HepG2 (cell line): ENCODE measurements around the gene STK11. TPM values are rescaled to one million over a fixed set of nuclear protein-coding genes. Genes with fewer than 3 reads are reported as not detected.

Source experiments
- ADNP ChIP-seq: sonication (generic); formaldehyde crosslinking; IDR thresholded peaks from 2 replicates; pipeline ENCODE4 v1.4.0; 2020; ENCODE audit warnings: missing genetic modification reagents
- HNRNPH1 ChIP-seq: fragments of 200-400 bp; formaldehyde crosslinking; optimal IDR thresholded peaks from 2 replicates; pipeline ENCODE3; 2017; ENCODE audit warnings: mild to moderate bottlenecking, low read depth, low read length
- IKZF4 ChIP-seq: sonication (generic); formaldehyde crosslinking; IDR thresholded peaks from 2 replicates; pipeline ENCODE4 v1.5.1; 2020; ENCODE audit warnings: borderline replicate concordance, mild to moderate bottlenecking, low read depth, missing genetic modification reagents; ENCODE audit errors: not compliant biosample characterization
- KAT2B ChIP-seq: fragments of 150-350 bp; IDR thresholded peaks from 2 replicates; pipeline ENCODE4 v1.6.1; 2014; ENCODE audit warnings: low read depth, low read length, borderline replicate concordance
- KDM5A ChIP-seq: fragments of 200-600 bp; sonication (generic); IDR thresholded peaks from 2 replicates; pipeline ENCODE4 v1.7.0; 2018; ENCODE audit warnings: antibody characterized with exemption, mild to moderate bottlenecking, low read length, borderline replicate concordance
- MED1 ChIP-seq: sonication (generic); formaldehyde crosslinking; IDR thresholded peaks from 2 replicates; pipeline ENCODE4 v1.4.0; 2020; ENCODE audit warnings: missing genetic modification reagents
- NFKB2 ChIP-seq: sonication (generic); formaldehyde crosslinking; IDR thresholded peaks from 2 replicates; pipeline ENCODE4 v1.4.0; 2020; ENCODE audit warnings: missing genetic modification reagents, borderline replicate concordance
- SPEN ChIP-seq: sonication (generic); formaldehyde crosslinking; IDR thresholded peaks from 2 replicates; pipeline ENCODE4 v1.5.1; 2020; ENCODE audit warnings: low read depth, mild to moderate bottlenecking, missing genetic modification reagents
- ZBTB21 ChIP-seq: sonication (generic); formaldehyde crosslinking; IDR thresholded peaks from 2 replicates; pipeline ENCODE4 v1.4.0; 2020; ENCODE audit warnings: missing genetic modification reagents
- ZBTB38 ChIP-seq: sonication (generic); formaldehyde crosslinking; IDR thresholded peaks from 2 replicates; pipeline ENCODE4 v1.5.1; 2020; ENCODE audit warnings: mild to moderate bottlenecking, missing genetic modification reagents
- ZNF335 ChIP-seq: sonication (generic); formaldehyde crosslinking; IDR thresholded peaks from 2 replicates; pipeline ENCODE4 v1.4.0; 2020; ENCODE audit warnings: missing genetic modification reagents
- ZNF543 ChIP-seq: sonication (generic); formaldehyde crosslinking; IDR thresholded peaks from 2 replicates; pipeline ENCODE4 v1.4.0; 2020; ENCODE audit warnings: mild to moderate bottlenecking, missing genetic modification reagents
- ZNF546 ChIP-seq: sonication (generic); formaldehyde crosslinking; conservative IDR thresholded peaks from 2 replicates; pipeline ENCODE4 v1.8.1; 2023; ENCODE audit warnings: mild to moderate bottlenecking, missing genetic modification reagents
- ZNF558 ChIP-seq: sonication (generic); formaldehyde crosslinking; IDR thresholded peaks from 2 replicates; pipeline ENCODE4 v1.9.0; 2022; ENCODE audit warnings: mild to moderate bottlenecking, missing genetic modification reagents, borderline replicate concordance
- ZNF772 ChIP-seq: sonication (generic); formaldehyde crosslinking; IDR thresholded peaks from 2 replicates; pipeline ENCODE4 v1.5.0; 2020; ENCODE audit warnings: mild to moderate bottlenecking, missing genetic modification reagents
- polyA plus RNA-seq, 8 experiments: library from polyadenylated mRNA; depleted of rRNA in 3 of 8; stranded (reverse) in 7 of 8; unstranded in 1 of 8; fragments of >200 nt; fragmentation: Illumina TruSeq in 4 of 8; extraction: Trizol in 4 of 8; gene quantifications; 2 replicates each; pipeline versions ENCODE4 v1.2.1 to v1.2.3, GENCODE V29; 2011 to 2016; ENCODE audit warnings: low read depth in 4 of 8, missing spikeins in 1 of 8, mixed read lengths in 1 of 8; ENCODE audit not compliant: insufficient read depth in 1 of 8
- total RNA-seq, 5 experiments: library from RNA; depleted of rRNA; stranded (reverse); fragments of >200 nt; fragmentation: Illumina TruSeq; extraction: Trizol; gene quantifications; 2 replicates each; pipeline ENCODE4 v1.2.3, GENCODE V29; 2016; ENCODE audit warnings: low read depth in 1 of 5
- TF ChIP-seq, protein P1 (sequence below): sonication (generic); formaldehyde crosslinking; IDR thresholded peaks from 2 replicates; pipeline ENCODE4 v1.5.1; 2020; ENCODE audit warnings: mild to moderate bottlenecking, missing genetic modification reagents, borderline replicate concordance
- TF ChIP-seq, protein P2 (sequence below): sonication (generic); formaldehyde crosslinking; IDR thresholded peaks from 2 replicates; pipeline ENCODE4 v1.4.0; 2020; ENCODE audit warnings: missing genetic modification reagents
- TF ChIP-seq, protein P3 (sequence below): IDR thresholded peaks from 2 replicates; pipeline ENCODE4 v1.6.1; 2012; ENCODE audit warnings: low read length, improper control_type of control experiment
- TF ChIP-seq, protein P4 (sequence below): IDR thresholded peaks from 2 replicates; pipeline ENCODE4 v1.6.1; 2016; ENCODE audit warnings: missing genetic modification reagents, missing compliant biosample characterization

Gene STK11
- total and polyA plus RNA-seq, 2 of the 13 experiments (the other 11 are each of a cell fraction or from before 2014, with no cell fraction given) = 27.5 to 43.6 TPM

DNA sequence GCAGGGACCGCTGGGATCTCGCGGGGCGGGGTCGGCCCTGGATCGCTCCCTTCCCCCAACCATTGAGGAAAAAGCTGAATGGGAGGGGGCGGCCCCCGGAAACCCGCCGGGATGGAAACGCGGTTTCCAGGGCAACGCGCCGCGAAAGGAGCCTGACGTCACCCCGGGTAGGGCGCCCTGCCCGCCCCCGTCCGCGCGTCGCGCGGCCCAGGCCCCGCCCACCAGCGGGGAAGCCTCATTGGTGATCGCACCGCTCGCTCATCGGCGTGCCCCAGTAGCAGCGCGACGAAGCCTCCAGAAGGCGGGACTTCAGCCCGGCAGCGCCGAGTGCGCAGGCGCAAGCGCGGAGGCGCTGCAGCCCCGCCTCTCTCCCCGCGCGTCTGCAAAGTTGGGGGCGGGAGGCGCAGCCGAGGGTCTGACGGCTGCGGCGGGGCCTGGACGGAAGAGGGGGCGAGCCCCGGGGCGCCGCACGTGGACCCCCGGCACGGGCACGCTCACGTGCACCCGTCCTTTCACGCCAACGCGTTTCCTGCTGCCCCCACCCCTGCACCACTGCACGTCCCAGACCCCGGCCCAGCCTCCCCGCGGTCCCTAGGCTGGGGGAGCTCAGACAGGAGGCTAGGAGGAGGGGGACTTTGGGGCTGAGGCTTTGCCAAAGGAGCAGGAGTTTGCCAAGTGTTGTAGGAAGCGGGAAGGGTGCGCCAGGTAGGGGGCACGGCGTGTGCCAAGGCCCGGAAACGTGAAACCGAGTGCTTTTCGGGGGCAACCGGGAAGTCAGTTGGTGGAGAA lies 55.4 kb downstream of the STK11 start (continued):
- TF ChIP-seq, protein P1, sequence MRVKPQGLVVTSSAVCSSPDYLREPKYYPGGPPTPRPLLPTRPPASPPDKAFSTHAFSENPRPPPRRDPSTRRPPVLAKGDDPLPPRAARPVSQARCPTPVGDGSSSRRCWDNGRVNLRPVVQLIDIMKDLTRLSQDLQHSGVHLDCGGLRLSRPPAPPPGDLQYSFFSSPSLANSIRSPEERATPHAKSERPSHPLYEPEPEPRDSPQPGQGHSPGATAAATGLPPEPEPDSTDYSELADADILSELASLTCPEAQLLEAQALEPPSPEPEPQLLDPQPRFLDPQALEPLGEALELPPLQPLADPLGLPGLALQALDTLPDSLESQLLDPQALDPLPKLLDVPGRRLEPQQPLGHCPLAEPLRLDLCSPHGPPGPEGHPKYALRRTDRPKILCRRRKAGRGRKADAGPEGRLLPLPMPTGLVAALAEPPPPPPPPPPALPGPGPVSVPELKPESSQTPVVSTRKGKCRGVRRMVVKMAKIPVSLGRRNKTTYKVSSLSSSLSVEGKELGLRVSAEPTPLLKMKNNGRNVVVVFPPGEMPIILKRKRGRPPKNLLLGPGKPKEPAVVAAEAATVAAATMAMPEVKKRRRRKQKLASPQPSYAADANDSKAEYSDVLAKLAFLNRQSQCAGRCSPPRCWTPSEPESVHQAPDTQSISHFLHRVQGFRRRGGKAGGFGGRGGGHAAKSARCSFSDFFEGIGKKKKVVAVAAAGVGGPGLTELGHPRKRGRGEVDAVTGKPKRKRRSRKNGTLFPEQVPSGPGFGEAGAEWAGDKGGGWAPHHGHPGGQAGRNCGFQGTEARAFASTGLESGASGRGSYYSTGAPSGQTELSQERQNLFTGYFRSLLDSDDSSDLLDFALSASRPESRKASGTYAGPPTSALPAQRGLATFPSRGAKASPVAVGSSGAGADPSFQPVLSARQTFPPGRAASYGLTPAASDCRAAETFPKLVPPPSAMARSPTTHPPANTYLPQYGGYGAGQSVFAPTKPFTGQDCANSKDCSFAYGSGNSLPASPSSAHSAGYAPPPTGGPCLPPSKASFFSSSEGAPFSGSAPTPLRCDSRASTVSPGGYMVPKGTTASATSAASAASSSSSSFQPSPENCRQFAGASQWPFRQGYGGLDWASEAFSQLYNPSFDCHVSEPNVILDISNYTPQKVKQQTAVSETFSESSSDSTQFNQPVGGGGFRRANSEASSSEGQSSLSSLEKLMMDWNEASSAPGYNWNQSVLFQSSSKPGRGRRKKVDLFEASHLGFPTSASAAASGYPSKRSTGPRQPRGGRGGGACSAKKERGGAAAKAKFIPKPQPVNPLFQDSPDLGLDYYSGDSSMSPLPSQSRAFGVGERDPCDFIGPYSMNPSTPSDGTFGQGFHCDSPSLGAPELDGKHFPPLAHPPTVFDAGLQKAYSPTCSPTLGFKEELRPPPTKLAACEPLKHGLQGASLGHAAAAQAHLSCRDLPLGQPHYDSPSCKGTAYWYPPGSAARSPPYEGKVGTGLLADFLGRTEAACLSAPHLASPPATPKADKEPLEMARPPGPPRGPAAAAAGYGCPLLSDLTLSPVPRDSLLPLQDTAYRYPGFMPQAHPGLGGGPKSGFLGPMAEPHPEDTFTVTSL (CRISPR knock-in tag) = no peak
- TF ChIP-seq NFKB2 (CRISPR knock-in tag) (0 out of 2 replicates have a peak, but pooled peaks have one; percentile 7), ADNP (CRISPR knock-in tag) (no peak), HNRNPH1 (no peak), ZBTB21 (CRISPR knock-in tag) (no peak), MED1 (CRISPR knock-in tag) (0 out of 2 replicates have a peak, but pooled peaks have one; percentile 11), IKZF4 (CRISPR knock-in tag) (no peak), ZNF543 (no peak), KAT2B (no peak), ZNF558 (no peak), ZNF335 (CRISPR knock-in tag) (no peak), ZBTB38 (CRISPR knock-in tag) (peak; percentile 75), SPEN (CRISPR knock-in tag) (peak; percentile 23; the same call in 1 of the 2 replicates), ZNF772 (CRISPR knock-in tag) (peak; percentile 67; the same call in 1 of the 2 replicates), KDM5A (0 out of 2 replicates have a peak, but pooled peaks have one; percentile 56), ZNF546 (CRISPR knock-in tag) (0 out of 2 replicates have a peak, but pooled peaks have one; percentile 56)
- TF ChIP-seq, protein P2, sequence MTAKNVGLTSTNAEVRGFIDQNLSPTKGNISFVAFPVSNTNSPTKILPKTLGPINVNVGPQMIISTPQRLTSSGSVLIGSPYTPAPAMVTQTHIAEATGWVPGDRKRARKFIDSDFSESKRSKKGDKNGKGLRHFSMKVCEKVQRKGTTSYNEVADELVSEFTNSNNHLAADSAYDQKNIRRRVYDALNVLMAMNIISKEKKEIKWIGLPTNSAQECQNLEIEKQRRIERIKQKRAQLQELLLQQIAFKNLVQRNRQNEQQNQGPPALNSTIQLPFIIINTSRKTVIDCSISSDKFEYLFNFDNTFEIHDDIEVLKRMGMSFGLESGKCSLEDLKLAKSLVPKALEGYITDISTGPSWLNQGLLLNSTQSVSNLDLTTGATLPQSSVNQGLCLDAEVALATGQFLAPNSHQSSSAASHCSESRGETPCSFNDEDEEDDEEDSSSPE (CRISPR knock-in tag) = peak; percentile 65
- TF ChIP-seq, protein P3, sequence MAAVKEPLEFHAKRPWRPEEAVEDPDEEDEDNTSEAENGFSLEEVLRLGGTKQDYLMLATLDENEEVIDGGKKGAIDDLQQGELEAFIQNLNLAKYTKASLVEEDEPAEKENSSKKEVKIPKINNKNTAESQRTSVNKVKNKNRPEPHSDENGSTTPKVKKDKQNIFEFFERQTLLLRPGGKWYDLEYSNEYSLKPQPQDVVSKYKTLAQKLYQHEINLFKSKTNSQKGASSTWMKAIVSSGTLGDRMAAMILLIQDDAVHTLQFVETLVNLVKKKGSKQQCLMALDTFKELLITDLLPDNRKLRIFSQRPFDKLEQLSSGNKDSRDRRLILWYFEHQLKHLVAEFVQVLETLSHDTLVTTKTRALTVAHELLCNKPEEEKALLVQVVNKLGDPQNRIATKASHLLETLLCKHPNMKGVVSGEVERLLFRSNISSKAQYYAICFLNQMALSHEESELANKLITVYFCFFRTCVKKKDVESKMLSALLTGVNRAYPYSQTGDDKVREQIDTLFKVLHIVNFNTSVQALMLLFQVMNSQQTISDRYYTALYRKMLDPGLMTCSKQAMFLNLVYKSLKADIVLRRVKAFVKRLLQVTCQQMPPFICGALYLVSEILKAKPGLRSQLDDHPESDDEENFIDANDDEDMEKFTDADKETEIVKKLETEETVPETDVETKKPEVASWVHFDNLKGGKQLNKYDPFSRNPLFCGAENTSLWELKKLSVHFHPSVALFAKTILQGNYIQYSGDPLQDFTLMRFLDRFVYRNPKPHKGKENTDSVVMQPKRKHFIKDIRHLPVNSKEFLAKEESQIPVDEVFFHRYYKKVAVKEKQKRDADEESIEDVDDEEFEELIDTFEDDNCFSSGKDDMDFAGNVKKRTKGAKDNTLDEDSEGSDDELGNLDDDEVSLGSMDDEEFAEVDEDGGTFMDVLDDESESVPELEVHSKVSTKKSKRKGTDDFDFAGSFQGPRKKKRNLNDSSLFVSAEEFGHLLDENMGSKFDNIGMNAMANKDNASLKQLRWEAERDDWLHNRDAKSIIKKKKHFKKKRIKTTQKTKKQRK = no peak
- TF ChIP-seq, protein P4, sequence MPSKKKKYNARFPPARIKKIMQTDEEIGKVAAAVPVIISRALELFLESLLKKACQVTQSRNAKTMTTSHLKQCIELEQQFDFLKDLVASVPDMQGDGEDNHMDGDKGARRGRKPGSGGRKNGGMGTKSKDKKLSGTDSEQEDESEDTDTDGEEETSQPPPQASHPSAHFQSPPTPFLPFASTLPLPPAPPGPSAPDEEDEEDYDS (CRISPR knock-in tag) = peak; percentile 67
